HepG2 (cell line): ENCODE measurements around the gene ABCA2. TPM values are rescaled to one million over a fixed set of nuclear protein-coding genes. Genes with fewer than 3 reads are reported as not detected.

Experiments
- BCLAF1 ChIP-seq: fragments of 450-650 bp; IDR thresholded peaks from 2 replicates; pipeline ENCODE4 v1.6.1; 2017; ENCODE audit warnings: mild to moderate bottlenecking
- GATAD1 ChIP-seq: IDR thresholded peaks from 2 replicates; pipeline ENCODE4 v1.6.1; 2016; ENCODE audit warnings: missing genetic modification reagents, missing compliant biosample characterization
- IRX3 ChIP-seq: sonication (generic); formaldehyde crosslinking; IDR thresholded peaks from 2 replicates; pipeline ENCODE4 v1.8.1; 2023; ENCODE audit warnings: mild to moderate bottlenecking, low read depth, missing genetic modification reagents, borderline replicate concordance
- NONO ChIP-seq, 2 experiments: fragments of 450-650 bp in 1 of 2; sonication (generic) in 1 of 2; formaldehyde crosslinking in 1 of 2; IDR thresholded peaks in 1 of 2; conservative IDR thresholded peaks in 1 of 2; 2 replicates each; pipeline versions ENCODE4 v1.6.1 to v1.8.0; 2017 to 2022; ENCODE audit warnings: mild to moderate bottlenecking in 1 of 2, missing genetic modification reagents in 1 of 2, moderate library complexity in 1 of 2
- NR2F2 ChIP-seq: IDR thresholded peaks from 2 replicates; pipeline ENCODE4 v1.6.1; 2012; ENCODE audit warnings: low read depth, inconsistent platforms, borderline replicate concordance
- PBX2 ChIP-seq: IDR thresholded peaks from 2 replicates; pipeline ENCODE4 v1.6.1; 2016; ENCODE audit warnings: control low read depth
- POLR2AphosphoS2 ChIP-seq: IDR thresholded peaks from 2 replicates; pipeline ENCODE4 v1.6.1; 2011; ENCODE audit warnings: low read depth, low read length, improper control_type of control experiment
- POLR2G ChIP-seq: fragments of 200-400 bp; formaldehyde crosslinking; IDR thresholded peaks from 2 replicates; pipeline ENCODE4 v1.6.1; 2018; ENCODE audit warnings: mild to moderate bottlenecking, low read depth, low read length, moderate library complexity
- ZNF101 ChIP-seq: sonication (generic); formaldehyde crosslinking; IDR thresholded peaks from 2 replicates; pipeline ENCODE4 v1.4.0; 2020; ENCODE audit warnings: mild to moderate bottlenecking, low read depth, missing genetic modification reagents, borderline replicate concordance
- ZNF503 ChIP-seq: sonication (generic); formaldehyde crosslinking; IDR thresholded peaks from 2 replicates; pipeline ENCODE4 v1.4.0; 2020; ENCODE audit warnings: missing genetic modification reagents
- ZNF644 ChIP-seq: IDR thresholded peaks from 2 replicates; pipeline ENCODE4 v1.6.1; 2016; ENCODE audit warnings: low read depth
- ZNF646 ChIP-seq: sonication (generic); formaldehyde crosslinking; IDR thresholded peaks from 2 replicates; pipeline ENCODE4 v1.9.0; 2021; ENCODE audit warnings: mild to moderate bottlenecking, missing genetic modification reagents
- polyA plus RNA-seq, 8 experiments: library from polyadenylated mRNA; depleted of rRNA in 3 of 8; stranded (reverse) in 7 of 8; unstranded in 1 of 8; fragments of >200 nt; fragmentation: Illumina TruSeq in 4 of 8; extraction: Trizol in 4 of 8; gene quantifications; 2 replicates each; pipeline versions ENCODE4 v1.2.1 to v1.2.3, GENCODE V29; 2011 to 2016; ENCODE audit warnings: low read depth in 4 of 8, missing spikeins in 1 of 8, mixed read lengths in 1 of 8; ENCODE audit not compliant: insufficient read depth in 1 of 8
- total RNA-seq, 5 experiments: library from RNA; depleted of rRNA; stranded (reverse); fragments of >200 nt; fragmentation: Illumina TruSeq; extraction: Trizol; gene quantifications; 2 replicates each; pipeline ENCODE4 v1.2.3, GENCODE V29; 2016; ENCODE audit warnings: low read depth in 1 of 5

Gene ABCA2
- total and polyA plus RNA-seq, 2 of the 13 experiments (the other 11 are each of a cell fraction or from before 2014, with no cell fraction given), result 2.9 to 19.2 TPM

- TF ChIP-seq PBX2 (CRISPR knock-in tag) (no peak), POLR2G (peak; percentile 90), ZNF101 (0 out of 2 replicates have a peak, but pooled peaks have one; percentile 26), ZNF646 (CRISPR knock-in tag) (no peak), POLR2AphosphoS2 (no peak), BCLAF1 (no peak), GATAD1 (CRISPR knock-in tag) (peak; percentile 48; the same call in 1 of the 2 replicates), NONO (IDR thresholded peaks at IDR 0.05) (no peak), NONO (CRISPR knock-in tag; conservative IDR thresholded peaks at IDR 0.05) (no peak), NR2F2 (no peak), ZNF644 (CRISPR knock-in tag) (no peak), IRX3 (CRISPR knock-in tag) (0 out of 2 replicates have a peak, but pooled peaks have one; percentile 5), ZNF503 (CRISPR knock-in tag) (no peak; the same call in 1 of the 2 replicates)
Observed at GRCh38 chr9:137055385-137056364, 27.6 kb upstream of the ABCA2 start (continued).
